GM12892 (cell line): Measurements from ENCODE around the gene DNAAF5.

ENCODE experiments used
- POLR2A ChIP-seq: IDR thresholded peaks from 2 replicates; pipeline ENCODE4 v1.6.1; 2011; ENCODE audit warnings: low read depth, low read length, control low read depth
- POLR2AphosphoS5 ChIP-seq: IDR thresholded peaks from 2 replicates; pipeline ENCODE4 v1.6.1; 2011; ENCODE audit warnings: low read depth, low read length, control low read depth

GRCh38 chr7:741191-741671, 14.7 kb downstream of the DNAAF5 start:
- TF ChIP-seq POLR2AphosphoS5 = no peak
- no peak for TF ChIP-seq POLR2A
